ENCODE data around the gene NCAM1.
A peak's percentile ranks its signal among the peaks of the same experiment; 100 is the strongest.
"Not testable (repeated sequence)": the region's sequence is repeated elsewhere in the genome, so short reads cannot be mapped to it uniquely, and the experiment has no call there.

NCAM1 gene

DNA sequence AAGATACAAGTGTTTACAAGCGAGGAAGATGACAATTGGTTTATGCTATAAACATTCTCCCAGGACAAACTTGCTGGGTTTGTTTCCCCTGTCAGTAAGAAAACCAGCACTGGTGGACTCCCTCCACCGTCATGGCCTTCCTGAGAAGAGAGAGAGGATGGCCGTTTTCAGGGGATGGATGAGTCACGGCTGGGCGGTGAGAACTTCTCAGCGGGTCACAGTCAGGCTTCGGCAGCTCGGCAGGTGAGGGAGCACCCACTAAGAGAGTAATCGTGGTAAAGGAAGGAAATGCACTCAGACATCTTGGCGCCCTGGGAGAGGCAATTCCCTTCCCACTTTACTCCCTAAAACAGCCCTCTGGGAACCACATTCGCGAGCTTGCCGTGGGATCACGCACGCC lies 83.9 kb downstream of the NCAM1 start:
- no peak for DNase-seq (ENCODE audit: low read depth, low spot score)
- TF ChIP-seq POLR2AphosphoS5 (IDR thresholded peaks at IDR 0.05; ENCODE audit: borderline replicate concordance, low read depth, low read length) (no peak), EZH2 (IDR thresholded peaks at IDR 0.05) (no peak), FOXP2 (optimal IDR thresholded peaks at IDR 0.05; ENCODE audit: control extremely low read depth, extremely low read length, insufficient read depth) (no peak)
- 0 out of 2 replicates have a peak overlapping the region, but pooled peaks have one; percentile 33 for H3K27ac ChIP-seq
- no peaks in the 10 kb centered on the region for H3K36me3 ChIP-seq (ENCODE audit: insufficient read depth, low read length)
- H3K9me3 ChIP-seq (ENCODE audit: low read depth, low read length) = peaks cover 4% of the 10 kb centered on the region; the same call in 1 of the 2 replicates
- H3K9ac ChIP-seq (ENCODE audit: insufficient read length) = no peak overlapping the region
- peak overlapping the region; percentile 56 for H3K4me3 ChIP-seq

DNA sequence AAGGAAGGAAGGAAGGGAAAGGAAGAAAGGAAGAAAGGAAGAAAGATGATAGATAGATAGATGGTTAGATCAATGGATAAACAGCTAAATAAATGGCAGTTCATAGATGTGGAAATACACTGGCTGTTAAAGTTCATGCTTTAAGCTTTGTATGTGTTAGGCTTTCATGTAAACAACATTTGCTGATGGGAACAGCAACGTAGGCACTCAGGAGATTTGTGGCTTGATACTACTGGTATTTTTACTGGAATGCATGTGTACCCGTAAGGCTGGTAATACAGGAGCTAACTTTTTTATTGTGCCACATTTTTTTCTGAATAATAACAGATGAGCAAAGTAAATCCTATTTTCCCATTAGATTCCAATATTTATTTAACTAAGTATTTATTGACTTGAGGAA lies 85.6 kb downstream of the NCAM1 start:
- TF ChIP-seq EZH2 (IDR thresholded peaks at IDR 0.05) = no peak
- no peak for TF ChIP-seq POLR2AphosphoS5 (IDR thresholded peaks at IDR 0.05; ENCODE audit: borderline replicate concordance, low read depth, low read length)
- TF ChIP-seq FOXP2 (optimal IDR thresholded peaks at IDR 0.05; ENCODE audit: control extremely low read depth, extremely low read length, insufficient read depth) = no peak
- H3K9ac ChIP-seq (ENCODE audit: insufficient read length) = no peak overlapping the region
- no peak for DNase-seq (ENCODE audit: low read depth, low spot score)
- no peak overlapping the region for H3K27ac ChIP-seq
- H3K4me3 ChIP-seq = no peak overlapping the region
- peaks cover 4% of the 10 kb centered on the region; the same call in 1 of the 2 replicates for H3K9me3 ChIP-seq (ENCODE audit: low read depth, low read length)
- H3K36me3 ChIP-seq (ENCODE audit: insufficient read depth, low read length) = no peaks in the 10 kb centered on the region

DNA sequence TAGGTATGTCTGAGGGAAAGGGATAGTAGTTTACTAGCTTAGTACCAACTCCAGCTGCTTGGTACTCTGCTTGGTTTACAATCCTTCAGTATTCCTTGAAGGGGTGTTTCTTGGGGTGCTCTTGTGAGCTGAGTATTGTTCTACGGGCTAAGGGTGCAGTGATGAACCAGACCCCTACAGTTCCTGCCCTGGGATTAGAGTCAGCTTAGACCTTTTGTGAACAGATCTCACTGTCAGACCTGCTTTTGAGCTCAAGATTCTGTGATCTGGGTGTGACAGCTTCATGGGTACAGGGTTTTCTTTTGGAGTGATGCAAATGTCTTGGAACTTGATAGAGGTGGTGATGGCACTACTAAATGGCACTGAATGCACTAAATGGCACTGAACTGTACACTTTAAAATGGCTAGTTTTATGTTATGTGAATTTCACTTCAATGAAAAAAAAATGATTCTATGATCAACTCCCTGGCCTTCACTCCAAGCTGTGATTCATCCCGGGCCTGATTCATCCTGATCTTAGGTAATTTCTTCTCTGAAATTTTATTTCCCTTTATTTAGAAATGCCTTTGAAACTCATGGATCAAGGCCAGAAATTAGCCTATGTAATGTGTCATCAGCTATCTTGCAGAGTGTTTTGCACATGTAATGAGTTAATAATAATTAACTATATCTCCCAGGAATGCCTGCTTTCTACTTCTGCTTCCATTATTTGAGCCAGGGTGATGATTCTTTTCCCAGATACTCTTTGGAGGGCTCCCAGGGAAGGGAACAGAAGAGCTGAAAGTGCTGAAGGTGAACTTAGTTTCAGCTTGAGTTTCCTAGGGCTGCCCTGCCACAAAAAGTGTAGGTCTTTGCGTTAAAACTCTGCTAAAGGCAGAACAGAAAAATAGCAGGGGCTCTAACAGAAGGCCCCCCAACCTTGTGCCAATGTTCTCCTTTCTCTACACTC lies 87.9 kb downstream of the NCAM1 start:
- TF ChIP-seq POLR2AphosphoS5 (IDR thresholded peaks at IDR 0.05; ENCODE audit: borderline replicate concordance, low read depth, low read length) = no peak
- TF ChIP-seq FOXP2 (optimal IDR thresholded peaks at IDR 0.05; ENCODE audit: control extremely low read depth, extremely low read length, insufficient read depth) = no peak
- TF ChIP-seq EZH2 (IDR thresholded peaks at IDR 0.05) = no peak
- Histone ChIP-seq H3K9ac (ENCODE audit: insufficient read length) (no peak overlapping the region), H3K4me3 (no peak overlapping the region), H3K9me3 (ENCODE audit: low read depth, low read length) (peaks cover 4% of the 10 kb centered on the region; the same call in 1 of the 2 replicates), H3K36me3 (ENCODE audit: insufficient read depth, low read length) (no peaks in the 10 kb centered on the region), H3K27ac (no peak overlapping the region)
- DNase-seq (ENCODE audit: low read depth, low spot score) = no peak

DNA sequence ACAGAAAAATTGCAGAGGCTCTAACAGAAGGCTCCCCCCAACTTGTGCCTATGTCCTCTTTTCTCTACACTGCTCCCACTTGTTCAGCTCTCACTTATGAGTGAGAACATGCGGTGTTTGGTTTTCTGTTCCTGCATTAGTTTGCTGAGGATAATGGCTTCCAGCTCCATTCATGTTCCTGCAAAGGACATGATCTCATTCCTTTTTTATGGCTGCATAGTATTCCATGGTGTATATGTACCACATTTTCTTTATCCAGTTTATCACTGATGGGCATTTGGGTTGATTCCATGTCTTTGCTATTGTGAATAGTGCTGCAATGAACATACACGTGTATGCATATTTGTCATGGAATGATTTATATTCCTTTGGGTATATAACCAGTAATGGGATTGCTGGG lies 91.8 kb downstream of the NCAM1 start:
- not testable (repeated sequence) for H3K36me3 ChIP-seq (ENCODE audit: insufficient read depth, low read length); H3K27ac ChIP-seq; H3K4me3 ChIP-seq; DNase-seq (ENCODE audit: low read depth, low spot score); H3K9me3 ChIP-seq (ENCODE audit: low read depth, low read length); H3K9ac ChIP-seq (ENCODE audit: insufficient read length)

DNA sequence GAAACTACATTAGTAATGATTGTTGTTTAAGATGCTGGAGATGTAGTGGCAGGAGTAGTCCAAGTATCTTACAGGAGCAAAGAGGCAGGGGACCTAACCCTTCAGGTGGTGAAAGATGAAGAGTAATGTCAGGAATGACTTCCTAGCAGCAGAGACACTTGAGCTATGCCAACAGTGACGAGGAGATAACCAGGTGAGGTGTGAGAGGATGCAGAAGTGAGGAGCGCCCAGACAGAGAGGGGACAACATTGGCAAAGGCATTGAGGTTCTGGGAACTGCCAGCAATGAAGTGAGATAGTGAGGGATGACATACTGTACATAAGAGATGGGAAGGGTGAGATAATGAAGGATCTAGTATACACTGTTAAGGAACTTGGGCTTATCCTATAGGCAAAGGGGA lies 95.8 kb downstream of the NCAM1 start:
- no peak overlapping the region for H3K27ac ChIP-seq
- no peak overlapping the region for H3K4me3 ChIP-seq
- TF ChIP-seq FOXP2 (optimal IDR thresholded peaks at IDR 0.05; ENCODE audit: control extremely low read depth, extremely low read length, insufficient read depth) = no peak
- TF ChIP-seq POLR2AphosphoS5 (IDR thresholded peaks at IDR 0.05; ENCODE audit: borderline replicate concordance, low read depth, low read length) = no peak
- no peak for TF ChIP-seq EZH2 (IDR thresholded peaks at IDR 0.05)
- no peak overlapping the region for H3K9ac ChIP-seq (ENCODE audit: insufficient read length)
- no peak for DNase-seq (ENCODE audit: low read depth, low spot score)
- H3K36me3 ChIP-seq (ENCODE audit: insufficient read depth, low read length) = no peaks in the 10 kb centered on the region
- H3K9me3 ChIP-seq (ENCODE audit: low read depth, low read length) = no peaks in the 10 kb centered on the region

DNA sequence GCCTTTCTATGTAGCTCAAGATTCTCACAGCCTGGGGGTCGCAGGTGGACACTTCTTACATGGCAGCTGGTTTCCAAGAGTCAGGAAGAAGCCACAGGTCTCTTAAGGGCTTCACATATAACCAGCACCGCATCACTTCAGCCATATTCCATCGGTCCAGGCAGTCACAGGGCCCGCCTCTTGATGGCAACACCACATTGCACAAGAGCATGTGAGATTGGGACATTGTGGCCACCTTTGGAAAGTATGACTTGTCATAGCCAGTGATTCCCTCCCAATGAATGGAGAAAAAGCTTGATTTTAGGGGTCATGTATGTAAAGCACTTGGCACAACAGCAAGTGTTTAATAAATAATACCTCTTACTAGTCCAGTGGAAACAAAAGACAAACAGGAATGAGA lies 98.3 kb downstream of the NCAM1 start:
- no peak for TF ChIP-seq FOXP2 (optimal IDR thresholded peaks at IDR 0.05; ENCODE audit: control extremely low read depth, extremely low read length, insufficient read depth)
- no peak for TF ChIP-seq EZH2 (IDR thresholded peaks at IDR 0.05)
- TF ChIP-seq POLR2AphosphoS5 (IDR thresholded peaks at IDR 0.05; ENCODE audit: borderline replicate concordance, low read depth, low read length) = no peak
- no peak overlapping the region for H3K4me3 ChIP-seq
- H3K9ac ChIP-seq (ENCODE audit: insufficient read length) = no peak overlapping the region
- DNase-seq (ENCODE audit: low read depth, low spot score) = no peak
- H3K36me3 ChIP-seq (ENCODE audit: insufficient read depth, low read length) = no peaks in the 10 kb centered on the region
- H3K27ac ChIP-seq = no peak overlapping the region
- H3K9me3 ChIP-seq (ENCODE audit: low read depth, low read length) = no peaks in the 10 kb centered on the region

DNA sequence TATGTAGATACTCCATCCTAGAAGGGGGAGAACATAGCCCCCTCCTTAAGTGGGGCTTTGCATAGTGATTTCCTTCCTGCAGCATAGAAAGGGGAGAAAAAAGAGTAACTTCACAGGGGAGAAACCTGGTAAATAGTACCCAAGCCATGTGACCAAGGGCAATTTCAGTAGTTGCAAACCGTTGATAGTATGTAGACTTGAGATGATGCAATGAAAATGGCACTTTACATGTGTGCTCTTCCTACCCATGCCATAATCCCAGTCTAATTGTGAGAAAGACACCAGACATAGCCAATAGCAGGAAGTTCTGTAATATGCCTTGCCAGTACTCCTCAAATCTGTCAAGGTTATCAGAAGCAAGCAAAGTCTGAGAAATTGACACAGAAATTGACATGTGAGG lies 104.1 kb downstream of the NCAM1 start:
- Histone ChIP-seq H3K4me3 (no peak overlapping the region), H3K36me3 (ENCODE audit: insufficient read depth, low read length) (no peaks in the 10 kb centered on the region), H3K27ac (no peak overlapping the region), H3K9me3 (ENCODE audit: low read depth, low read length) (no peaks in the 10 kb centered on the region), H3K9ac (ENCODE audit: insufficient read length) (no peak overlapping the region)
- no peak for TF ChIP-seq EZH2 (IDR thresholded peaks at IDR 0.05)
- TF ChIP-seq FOXP2 (optimal IDR thresholded peaks at IDR 0.05; ENCODE audit: control extremely low read depth, extremely low read length, insufficient read depth) = no peak
- TF ChIP-seq POLR2AphosphoS5 (IDR thresholded peaks at IDR 0.05; ENCODE audit: borderline replicate concordance, low read depth, low read length) = no peak
- no peak for DNase-seq (ENCODE audit: low read depth, low spot score)

DNA sequence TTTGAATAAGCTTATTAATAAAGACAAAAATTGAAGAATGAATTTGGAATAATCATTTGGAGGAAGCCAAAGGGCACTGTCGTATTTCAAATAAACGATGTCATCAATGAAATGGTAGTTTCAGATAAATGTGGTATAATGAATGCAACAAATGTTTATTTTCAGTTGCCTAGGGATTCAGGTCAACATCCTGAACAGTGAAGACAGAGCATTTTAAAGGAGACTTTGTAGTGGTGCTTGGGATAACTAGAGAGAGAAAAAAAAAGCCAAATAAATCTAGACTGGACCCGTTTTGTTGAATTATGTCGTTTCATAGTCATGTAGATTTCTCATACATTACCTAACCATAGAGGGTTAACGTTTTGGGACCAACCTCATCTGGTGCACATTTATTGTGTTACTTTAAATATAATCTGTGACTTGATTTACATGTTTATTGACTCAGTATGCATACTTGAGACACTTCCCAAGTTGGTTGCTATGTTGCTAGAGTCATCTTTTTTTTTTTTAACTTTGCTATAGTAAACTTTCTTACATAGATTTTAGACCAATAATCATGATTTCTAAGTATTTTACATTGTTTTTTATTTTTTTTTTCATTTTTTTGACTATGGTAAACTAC lies 111.1 kb downstream of the NCAM1 start:
- H3K36me3 ChIP-seq (ENCODE audit: insufficient read depth, low read length) = no peaks in the 10 kb centered on the region
- DNase-seq (ENCODE audit: low read depth, low spot score) = no peak
- H3K4me3 ChIP-seq = no peak overlapping the region
- H3K9ac ChIP-seq (ENCODE audit: insufficient read length) = no peak overlapping the region
- H3K9me3 ChIP-seq (ENCODE audit: low read depth, low read length) = no peaks in the 10 kb centered on the region
- no peak for TF ChIP-seq POLR2AphosphoS5 (IDR thresholded peaks at IDR 0.05; ENCODE audit: borderline replicate concordance, low read depth, low read length)
- TF ChIP-seq FOXP2 (optimal IDR thresholded peaks at IDR 0.05; ENCODE audit: control extremely low read depth, extremely low read length, insufficient read depth) = no peak
- no peak for TF ChIP-seq EZH2 (IDR thresholded peaks at IDR 0.05)
- no peak overlapping the region for H3K27ac ChIP-seq

Measured in SK-N-MC (cell line).